Measurements from ENCODE around the gene RAB25. TPM values are rescaled to one million over a fixed set of nuclear protein-coding genes. Genes with fewer than 3 reads are reported as not detected.

RAB25 gene
- total and polyA plus RNA-seq, 2 of the 13 experiments (the other 11 are each of a cell fraction or from before 2014, with no cell fraction given): 0.20 to 0.22 TPM

- TF ChIP-seq ZNF318 (CRISPR knock-in tag; IDR thresholded peaks at IDR 0.05): no peak
- TF ChIP-seq PHB2 (IDR thresholded peaks at IDR 0.05; ENCODE audit: partially characterized antibody): no peak
- no peak for TF ChIP-seq ZNF235 (CRISPR knock-in tag; IDR thresholded peaks at IDR 0.05; ENCODE audit: borderline replicate concordance)
- TF ChIP-seq MEIS1 (CRISPR knock-in tag; IDR thresholded peaks at IDR 0.05; ENCODE audit: borderline replicate concordance): peak; percentile 41; the same call in 1 of the 2 replicates
- no peak for TF ChIP-seq SMAD3 (CRISPR knock-in tag; IDR thresholded peaks at IDR 0.05)
- TF ChIP-seq PBX2 (CRISPR knock-in tag; IDR thresholded peaks at IDR 0.05): no peak
- TF ChIP-seq NFYC (CRISPR knock-in tag; IDR thresholded peaks at IDR 0.05): no peak
- TF ChIP-seq FIP1L1 (IDR thresholded peaks at IDR 0.05; ENCODE audit: borderline replicate concordance, insufficient read depth, low read depth, low read length): no peak
- TF ChIP-seq ZNF550 (CRISPR knock-in tag; IDR thresholded peaks at IDR 0.05; ENCODE audit: borderline replicate concordance): no peak
- TF ChIP-seq CBX1 (IDR thresholded peaks at IDR 0.05; ENCODE audit: low read depth): no peak
- no peak for TF ChIP-seq ZKSCAN5 (CRISPR knock-in tag; IDR thresholded peaks at IDR 0.05)
- no peak for TF ChIP-seq EED (CRISPR knock-in tag; IDR thresholded peaks at IDR 0.05)
- TF ChIP-seq ZNF251 (CRISPR knock-in tag; IDR thresholded peaks at IDR 0.05): no peak
- no peak for TF ChIP-seq ZNF878 (CRISPR knock-in tag; IDR thresholded peaks at IDR 0.05)
- TF ChIP-seq ZNF431 (CRISPR knock-in tag; IDR thresholded peaks at IDR 0.05; ENCODE audit: borderline replicate concordance, low read depth): no peak
- TF ChIP-seq USF2 (IDR thresholded peaks at IDR 0.05; ENCODE audit: low read depth, low read length): no peak
- TF ChIP-seq USF2 (CRISPR knock-in tag; IDR thresholded peaks at IDR 0.05; ENCODE audit: borderline replicate concordance): no peak
- TF ChIP-seq MXD1 (CRISPR knock-in tag; IDR thresholded peaks at IDR 0.05): no peak; the same call in 1 of the 2 replicates
Measured at GRCh38 chr1:156082309-156083091, 21.5 kb downstream of the RAB25 start, which contains the start of gene MEX3A (continued).
